ENCODE data around the gene GPRC5A.

- TF ChIP-seq POLR2A (IDR thresholded peaks at IDR 0.05; ENCODE audit: low read depth) (no peak), CTCF (IDR thresholded peaks at IDR 0.05) (no peak)
These were observed 7.9 kb upstream of the GPRC5A start for GRCh38 chr12:12883369-12884001.

All from esophagus muscularis mucosa (tissue), 3 donors.